HepG2 (cell line): Measurements from ENCODE around the gene CHM. TPM values are rescaled to one million over a fixed set of nuclear protein-coding genes. Genes with fewer than 3 reads are reported as not detected.

ENCODE experiments used
- ATAC-seq: fragments of 200-7000 bp; cut with Tn5 transposase; 3 replicates; pipeline ENCODE4 v1.9.1; 2020; ENCODE audit warnings: mild to moderate bottlenecking, moderate library complexity
- BruUV-seq: library from RNA; stranded (reverse); fragments of 400-500 nt; replicated peaks from 2 replicates; lab custom pipeline; 2021; lab: Mats Ljungman, UMichigan
- CTCF ChIA-PET: fragments of 300-600 bp; formaldehyde crosslinking; extraction: SDS; loops from one replicate; lab custom pipeline; 2021; ENCODE audit warnings: low total read pairs, inconsistent platforms, low intra/inter-chr PET ratio; lab: Yijun Ruan, JAX
- POLR2A ChIA-PET: fragments of 350-600 bp; sonication (Branson Sonifier 250); formaldehyde crosslinking; loops from one replicate; lab custom pipeline; 2020; ENCODE audit warnings: antibody characterized with exemption, inconsistent platforms; lab: Yijun Ruan, JAX
- DNase-seq: peaks from one replicate; pipeline ENCODE4 v3.0.0-alpha.2; 2015; ENCODE audit warnings: low spot score
- FAIRE-seq: peaks from 3 replicates; lab custom pipeline; 2011; peaks lifted over from hg19 to GRCh38; lab: Jason Lieb, UNC
- H2AFZ ChIP-seq: one replicate; pipeline ENCODE4 v1.6.1; 2011; ENCODE audit warnings: low read length, inconsistent platforms
- H3K27ac ChIP-seq: fragments of 300-600 bp; 3 replicates; pipeline ENCODE4 v1.8.0; 2011; ENCODE audit warnings: mixed run types, mild to moderate bottlenecking, mixed read lengths, low read length, inconsistent platforms; ENCODE audit not compliant: insufficient read depth; ENCODE audit errors: extremely low read length
- H3K27me3 ChIP-seq, 2 experiments: fragments of 200-600 bp in 1 of 2; 2 replicates in 1 of 2; 3 replicates in 1 of 2; pipeline versions ENCODE4 v1.6.0 to v1.8.0; 2011; ENCODE audit warnings: low read length in 2 of 2, mild to moderate bottlenecking in 2 of 2, moderate library complexity in 2 of 2, inconsistent platforms in 1 of 2; ENCODE audit not compliant: insufficient read depth in 2 of 2, control insufficient read depth in 1 of 2
- H3K36me3 ChIP-seq, 2 experiments: fragments of 200-600 bp in 1 of 2; replicated peaks in 1 of 2; 2 replicates in 1 of 2; 3 replicates in 1 of 2; pipeline versions ENCODE4 v1.5.1 to v1.8.0; 2011; ENCODE audit warnings: low read length in 2 of 2, inconsistent platforms in 1 of 2; ENCODE audit not compliant: insufficient read depth in 2 of 2, control insufficient read depth in 1 of 2
- H3K4me1 ChIP-seq: 2 replicates; pipeline ENCODE4 v1.5.1; 2012; ENCODE audit warnings: low read length, inconsistent platforms; ENCODE audit not compliant: insufficient read depth
- H3K4me2 ChIP-seq: 2 replicates; pipeline ENCODE4 v1.6.0; 2011; ENCODE audit warnings: low read depth, low read length, inconsistent platforms
- H3K4me3 ChIP-seq, 3 experiments: fragments of 200-600 bp in 1 of 3; sonication (generic), shearing (Covaris generic) in 1 of 3; replicated peaks in 1 of 3; 2 replicates each; pipeline ENCODE4 v1.5.1; 2011 to 2016; ENCODE audit warnings: low read length in 3 of 3, inconsistent platforms in 2 of 3, low read depth in 2 of 3, mild to moderate bottlenecking in 2 of 3, control low read depth in 1 of 3, mixed read lengths in 1 of 3; ENCODE audit not compliant: insufficient read depth in 1 of 3
- H3K79me2 ChIP-seq: one replicate; pipeline ENCODE4 v1.6.1; 2011; ENCODE audit warnings: low read length, inconsistent platforms; ENCODE audit not compliant: insufficient read depth
- H3K9ac ChIP-seq: 2 replicates; pipeline ENCODE4 v1.6.0; 2011; ENCODE audit warnings: mild to moderate bottlenecking, low read depth, low read length, inconsistent platforms; ENCODE audit not compliant: insufficient read depth
- H3K9me3 ChIP-seq: 2 replicates; pipeline ENCODE4 v1.5.1; 2012; ENCODE audit warnings: mild to moderate bottlenecking, low read length
- H4K20me1 ChIP-seq: 2 replicates; pipeline ENCODE4 v1.6.0; 2011; ENCODE audit warnings: inconsistent platforms, mild to moderate bottlenecking, low read length, moderate library complexity; ENCODE audit not compliant: insufficient read depth
- CC2D1A ChIP-seq: sonication (generic); formaldehyde crosslinking; IDR thresholded peaks from 2 replicates; pipeline ENCODE4 v1.8.1; 2023; ENCODE audit warnings: mild to moderate bottlenecking, missing genetic modification reagents
- CCDC6 ChIP-seq: sonication (generic); formaldehyde crosslinking; IDR thresholded peaks from 2 replicates; pipeline ENCODE4 v1.8.1; 2022; ENCODE audit warnings: mild to moderate bottlenecking, missing genetic modification reagents, moderate library complexity
- PHF21A ChIP-seq: sonication (generic); formaldehyde crosslinking; IDR thresholded peaks from 2 replicates; pipeline ENCODE4 v1.5.0; 2020; ENCODE audit warnings: mild to moderate bottlenecking, missing genetic modification reagents
- REXO4 ChIP-seq: sonication (generic); formaldehyde crosslinking; IDR thresholded peaks from 2 replicates; pipeline ENCODE4 v1.8.0; 2022; ENCODE audit warnings: missing genetic modification reagents, mild to moderate bottlenecking, borderline replicate concordance
- ZNF275 ChIP-seq: sonication (generic); formaldehyde crosslinking; IDR thresholded peaks from 2 replicates; pipeline ENCODE4 v1.8.0; 2022; ENCODE audit warnings: missing genetic modification reagents, mild to moderate bottlenecking, inconsistent platforms, borderline replicate concordance
- in situ Hi-C: cut with HindIII; loops from 2 replicates; pipeline ENCODE4 v1.10.0; 2017; ENCODE audit warnings: low pct_unique_long_range_greater_than_20kb; ENCODE audit not compliant: extremely low pct_ligation_motif_present
- intact Hi-C: fragments of 100-400 bp; cut with micrococcal nuclease; formaldehyde crosslinking; loops from one replicate; pipeline ENCODE4 v1.10.0; 2022; ENCODE audit not compliant: unreplicated experiment
- polyA plus RNA-seq, 8 experiments: library from polyadenylated mRNA; depleted of rRNA in 3 of 8; stranded (reverse) in 7 of 8; unstranded in 1 of 8; fragments of >200 nt; fragmentation: Illumina TruSeq in 4 of 8; extraction: Trizol in 4 of 8; gene quantifications; 2 replicates each; pipeline versions ENCODE4 v1.2.1 to v1.2.3, GENCODE V29; 2011 to 2016; ENCODE audit warnings: low read depth in 4 of 8, missing spikeins in 1 of 8, mixed read lengths in 1 of 8; ENCODE audit not compliant: insufficient read depth in 1 of 8
- total RNA-seq, 5 experiments: library from RNA; depleted of rRNA; stranded (reverse); fragments of >200 nt; fragmentation: Illumina TruSeq; extraction: Trizol; gene quantifications; 2 replicates each; pipeline ENCODE4 v1.2.3, GENCODE V29; 2016; ENCODE audit warnings: low read depth in 1 of 5
- TF ChIP-seq, protein P1 (sequence below): sonication (generic); formaldehyde crosslinking; IDR thresholded peaks from 2 replicates; pipeline ENCODE4 v1.4.0; 2020; ENCODE audit warnings: missing genetic modification reagents

The CHM gene
- total and polyA plus RNA-seq, 2 of the 13 experiments (the other 11 are each of a cell fraction or from before 2014, with no cell fraction given): 15.1 to 15.5 TPM

GRCh38 chrX:86023811-86024210 is 23.5 kb downstream of the CHM start:
- in situ Hi-C loops (no loop called here), intact Hi-C loops (no loop called here)
- Histone ChIP-seq H3K36me3 (no peaks in the 10 kb centered on the region; a peak in 2 of 5 replicates), H3K4me2 (no peak overlapping the region), H3K4me1 (no peaks in the 10 kb centered on the region)
- BruUV-seq: no TSS peak
- CTCF ChIA-PET: no interaction called here
- TF ChIP-seq CCDC6 (CRISPR knock-in tag) (no peak), PHF21A (CRISPR knock-in tag) (no peak), CC2D1A (CRISPR knock-in tag) (no peak), ZNF275 (no peak), REXO4 (CRISPR knock-in tag) (no peak)
- TF ChIP-seq, protein P1, sequence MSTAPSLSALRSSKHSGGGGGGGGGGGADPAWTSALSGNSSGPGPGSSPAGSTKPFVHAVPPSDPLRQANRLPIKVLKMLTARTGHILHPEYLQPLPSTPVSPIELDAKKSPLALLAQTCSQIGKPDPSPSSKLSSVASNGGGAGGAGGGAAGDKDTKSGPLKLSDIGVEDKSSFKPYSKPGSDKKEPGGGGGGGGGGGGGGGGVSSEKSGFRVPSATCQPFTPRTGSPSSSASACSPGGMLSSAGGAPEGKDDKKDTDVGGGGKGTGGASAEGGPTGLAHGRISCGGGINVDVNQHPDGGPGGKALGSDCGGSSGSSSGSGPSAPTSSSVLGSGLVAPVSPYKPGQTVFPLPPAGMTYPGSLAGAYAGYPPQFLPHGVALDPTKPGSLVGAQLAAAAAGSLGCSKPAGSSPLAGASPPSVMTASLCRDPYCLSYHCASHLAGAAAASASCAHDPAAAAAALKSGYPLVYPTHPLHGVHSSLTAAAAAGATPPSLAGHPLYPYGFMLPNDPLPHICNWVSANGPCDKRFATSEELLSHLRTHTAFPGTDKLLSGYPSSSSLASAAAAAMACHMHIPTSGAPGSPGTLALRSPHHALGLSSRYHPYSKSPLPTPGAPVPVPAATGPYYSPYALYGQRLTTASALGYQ: no peak
- TF ChIP-seq, all 625 proteins: peak for 0
- Histone ChIP-seq H3K27ac (no peak overlapping the region), H2AFZ (no peak overlapping the region), H4K20me1 (no peaks in the 10 kb centered on the region), H3K9me3 (no peaks in the 10 kb centered on the region), H3K79me2 (peaks cover 2% of the 10 kb centered on the region), H3K27me3 (no peaks in the 10 kb centered on the region), H3K9ac (no peak overlapping the region), H3K4me3 (no peak overlapping the region)
- ATAC-seq: no peak
- POLR2A ChIA-PET: no interaction called here
- DNase-seq: no peak
- FAIRE-seq: no peak
